NCI-H2227 treated with DMSO at 0.1 percent for 48 hours (cell line): ENCODE data around the gene OLFML2A.

Experiments
- DNase-seq: peaks from one replicate; lab custom pipeline; 2025; lab: John Stamatoyannopoulos, UW

OLFML2A gene

DNA sequence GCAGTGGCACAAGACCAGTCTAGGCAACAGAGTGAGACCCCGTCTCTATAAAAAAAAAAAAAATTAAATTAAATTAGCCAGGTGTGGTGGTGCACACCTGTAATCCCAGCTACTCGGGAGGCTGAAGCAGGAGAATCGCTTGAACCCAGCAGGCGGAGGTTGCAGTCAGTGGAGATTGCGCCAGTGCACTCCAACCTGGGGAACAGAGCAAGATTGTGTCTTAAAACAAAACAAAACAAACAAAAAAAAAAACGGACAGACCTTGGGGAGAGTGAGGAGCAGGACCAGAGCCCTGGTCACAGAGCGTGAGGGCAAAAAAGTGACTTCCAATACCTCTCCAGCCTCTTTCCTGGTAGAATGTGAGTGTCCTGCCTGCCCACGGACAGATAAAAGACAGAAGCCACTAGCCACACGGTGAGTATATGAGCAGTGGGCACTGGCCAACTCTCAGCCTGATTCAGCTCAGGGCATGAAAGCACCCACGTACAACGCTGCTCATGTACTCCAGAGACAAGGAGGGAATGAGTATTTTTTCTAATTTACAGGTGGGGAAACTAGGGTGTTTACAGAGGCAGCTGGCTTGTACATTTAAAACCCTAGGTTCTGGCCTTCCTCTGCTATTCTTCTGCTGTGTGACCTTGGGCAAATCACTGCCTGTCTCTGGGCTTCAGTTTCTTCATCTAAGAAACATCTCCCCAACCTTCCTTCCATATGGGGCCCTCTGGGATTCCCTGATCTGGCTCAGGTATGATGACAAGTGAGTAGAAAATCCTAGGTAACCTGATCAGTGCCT is 1.8 kb downstream of the OLFML2A start:
- no peak for DNase-seq

DNA sequence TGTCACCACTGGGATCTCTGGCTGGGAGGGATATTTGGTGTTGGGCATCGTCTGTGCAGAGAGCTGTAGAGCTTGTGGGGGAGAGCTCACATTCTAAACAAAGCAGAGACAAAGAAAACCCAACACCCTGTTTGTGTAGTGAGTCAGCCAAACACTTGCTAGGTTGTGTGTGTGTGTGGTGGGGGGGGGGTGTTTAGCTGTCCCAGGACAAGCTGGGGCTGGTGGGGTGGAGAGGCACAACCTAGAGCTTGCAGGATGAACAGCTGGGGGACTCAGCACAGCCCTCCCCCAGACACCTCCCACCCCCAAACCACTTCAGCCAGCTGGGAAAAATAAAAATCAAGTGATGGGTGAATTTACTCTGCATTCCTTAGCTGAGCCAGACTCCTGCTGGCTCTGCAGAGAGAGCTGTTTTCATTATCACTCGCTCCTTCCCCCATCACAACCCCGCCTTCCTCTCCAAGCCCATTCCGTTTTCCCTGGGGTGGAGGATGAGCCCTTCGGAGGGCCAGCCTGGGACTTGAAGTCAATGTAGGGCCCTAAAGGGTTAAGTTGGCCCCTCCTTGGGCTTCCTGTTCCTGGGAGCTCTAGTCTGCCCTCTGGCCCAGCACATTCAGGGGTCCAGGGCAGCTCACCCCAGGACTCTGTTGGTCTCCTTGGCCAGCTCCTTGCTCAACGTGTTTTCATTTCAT is 2.6 kb downstream of the OLFML2A start:
- DNase-seq, result no peak

DNA sequence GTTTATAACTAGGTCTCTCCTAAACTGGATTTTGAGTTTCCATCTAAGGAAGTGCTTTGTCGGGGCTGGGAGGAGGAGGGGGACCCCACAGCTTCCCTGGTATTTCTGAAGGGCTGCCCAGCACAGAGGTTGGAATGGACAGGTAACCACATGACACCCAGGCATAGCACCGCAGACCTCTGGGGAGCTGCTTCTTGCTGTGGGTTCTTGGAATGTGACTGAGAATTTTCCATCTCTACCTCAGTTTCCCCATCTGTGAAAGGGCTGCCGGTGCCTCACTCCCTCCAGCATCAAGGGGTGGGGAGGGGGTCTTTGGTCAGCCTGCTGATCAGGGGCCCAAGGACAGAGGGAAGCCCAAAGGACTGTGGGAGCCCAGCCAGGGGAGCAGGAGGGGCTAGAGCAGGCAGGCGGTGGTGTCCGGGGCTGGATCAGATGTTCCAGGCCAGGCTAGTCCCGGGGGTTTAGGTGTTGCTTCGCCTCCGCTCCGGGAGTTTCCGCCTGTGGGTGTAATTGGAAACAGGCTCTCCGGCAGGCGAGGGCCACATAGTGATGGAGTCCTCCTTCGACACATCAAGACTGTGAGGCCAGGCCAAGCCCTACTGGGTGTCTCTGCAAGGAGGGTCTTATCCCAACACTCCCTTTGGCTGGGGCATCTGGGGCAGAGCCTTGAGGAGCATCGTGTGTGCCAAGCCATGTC is 3.3 kb downstream of the OLFML2A start:
- no peak for DNase-seq

DNA sequence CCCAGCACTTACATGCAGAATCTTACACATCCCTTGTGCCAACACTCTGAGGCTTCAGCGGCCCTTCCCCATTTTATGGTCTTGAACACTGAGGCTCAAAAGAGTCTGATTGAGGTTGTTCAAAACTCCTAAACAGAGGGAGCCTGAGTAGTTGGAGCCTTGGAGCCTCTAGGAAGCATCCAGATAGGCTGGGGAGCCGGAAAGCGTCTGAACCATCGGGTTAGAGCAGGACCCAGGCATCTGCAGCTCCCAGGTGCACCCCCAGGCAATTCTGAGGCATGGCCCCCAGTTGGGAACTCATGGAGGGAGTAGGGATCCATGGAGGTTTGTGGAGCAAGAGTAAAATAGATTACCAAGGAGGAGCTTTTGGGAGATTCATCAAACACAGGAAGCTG is 3.8 kb downstream of the OLFML2A start:
- no peak for DNase-seq

DNA sequence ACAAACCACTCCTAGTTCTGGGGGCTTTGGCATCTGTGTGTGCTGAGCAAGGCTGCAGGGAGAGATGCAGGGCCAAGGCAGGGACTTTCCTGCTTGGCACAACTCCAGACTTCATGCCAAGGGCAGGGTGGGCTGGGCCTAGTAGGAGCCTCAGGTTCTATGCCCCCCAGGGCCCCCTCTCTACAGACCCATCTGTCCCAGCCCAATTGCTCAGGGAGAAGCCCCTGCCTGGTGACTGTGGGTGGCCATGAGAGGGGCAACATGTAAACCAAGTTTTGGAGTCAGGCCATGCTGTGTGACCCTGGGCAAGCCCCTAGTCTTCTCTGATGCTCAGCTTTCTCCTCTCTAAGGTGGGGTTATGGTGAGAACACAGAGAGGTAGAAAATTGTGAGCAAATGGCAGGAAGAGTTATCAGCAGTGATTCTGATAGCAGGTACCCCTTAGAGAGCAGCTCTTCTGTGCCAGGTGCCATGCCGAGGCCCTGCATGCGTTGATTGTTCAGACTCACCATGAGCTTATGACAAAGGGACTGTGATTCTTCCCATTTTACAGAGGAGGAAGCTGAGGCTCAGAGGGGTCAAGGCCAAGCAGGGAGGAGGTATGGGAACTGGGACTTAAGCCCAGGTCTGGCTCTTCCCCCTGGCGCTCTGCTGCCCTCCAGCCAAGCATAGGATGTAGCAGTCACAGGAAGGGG is 5.2 kb downstream of the OLFML2A start:
- DNase-seq, result no peak

DNA sequence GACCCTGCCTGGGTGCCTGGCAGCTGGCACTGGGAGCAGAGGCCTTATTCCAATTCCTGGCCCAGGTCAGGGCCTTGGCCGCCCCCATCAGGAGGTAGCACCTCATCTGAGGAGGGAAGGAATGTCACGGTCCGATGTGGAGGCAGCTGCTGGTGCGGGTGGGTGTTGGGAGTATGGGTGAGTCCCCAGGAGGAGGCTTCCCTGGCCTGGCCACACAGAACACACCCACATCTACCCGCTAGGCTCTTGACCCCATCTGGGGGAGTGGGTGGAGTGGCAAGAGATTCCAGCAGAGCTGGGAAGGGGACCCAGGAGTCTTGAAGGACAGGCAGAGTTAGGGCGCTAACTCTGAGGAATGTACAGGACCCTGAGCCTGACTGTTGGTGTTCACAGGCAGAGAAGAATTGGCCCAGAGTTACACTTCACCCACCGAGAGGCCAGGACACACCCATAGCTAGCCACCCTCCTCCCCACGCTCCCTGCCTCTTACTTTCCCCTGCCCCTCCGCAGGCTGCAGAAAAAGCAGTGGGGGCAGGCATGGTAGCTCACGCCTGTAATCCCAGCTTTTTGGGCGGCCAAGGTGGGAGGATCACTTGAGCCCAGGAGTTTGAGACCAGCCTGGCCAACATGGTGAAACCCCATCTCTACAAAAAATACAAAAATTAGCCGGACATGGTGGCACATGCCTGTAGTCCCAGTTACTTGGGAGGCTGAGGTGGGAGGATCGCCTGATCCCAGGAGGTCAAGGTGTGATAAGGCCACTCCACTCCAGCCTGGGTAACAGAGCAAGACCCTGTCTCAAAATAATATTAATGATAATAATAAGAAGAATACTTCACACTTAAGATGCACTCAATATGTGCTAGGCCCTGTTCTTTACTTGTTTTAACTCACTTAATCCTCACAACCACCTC is 6.0 kb downstream of the OLFML2A start:
- DNase-seq, result no peak

DNA sequence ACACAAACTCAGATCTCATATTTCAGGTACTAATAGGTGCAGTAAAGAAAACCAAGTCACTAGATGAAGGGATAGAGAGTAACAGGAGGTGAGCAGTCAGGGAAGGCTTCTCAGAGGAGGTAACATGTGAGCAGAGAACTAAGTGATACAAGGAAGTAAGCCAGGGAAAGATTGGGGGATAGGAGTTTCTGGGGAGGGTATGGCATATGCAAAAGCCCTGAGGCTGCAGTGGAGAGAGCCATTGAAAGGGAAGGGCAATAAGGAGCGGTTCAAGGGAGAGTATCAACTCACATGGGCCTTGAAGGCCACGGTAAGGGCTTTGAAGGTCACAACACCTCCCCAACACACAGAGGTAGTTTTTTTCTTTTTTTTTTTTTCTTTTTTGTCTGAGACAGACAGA is 6.9 kb downstream of the OLFML2A start:
- DNase-seq, result no peak

DNA sequence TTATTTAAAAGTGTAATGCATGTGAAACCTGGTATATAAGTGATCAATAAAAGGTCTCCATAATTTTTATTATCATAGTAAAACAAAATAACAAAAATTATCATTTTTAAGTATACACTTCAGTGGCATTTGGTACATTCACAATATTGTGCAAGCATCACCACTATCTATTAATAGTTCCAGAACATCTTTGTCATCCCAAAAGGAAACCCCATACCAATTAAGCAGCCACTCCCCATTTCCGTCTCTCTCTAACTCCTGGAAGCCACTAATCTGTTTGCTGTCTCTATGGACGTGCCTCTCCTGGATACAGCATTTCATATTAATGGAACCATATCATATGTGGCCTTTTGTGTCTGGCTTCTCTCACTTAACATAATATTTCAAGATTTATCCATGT is 7.6 kb downstream of the OLFML2A start:
- no peak for DNase-seq

DNA sequence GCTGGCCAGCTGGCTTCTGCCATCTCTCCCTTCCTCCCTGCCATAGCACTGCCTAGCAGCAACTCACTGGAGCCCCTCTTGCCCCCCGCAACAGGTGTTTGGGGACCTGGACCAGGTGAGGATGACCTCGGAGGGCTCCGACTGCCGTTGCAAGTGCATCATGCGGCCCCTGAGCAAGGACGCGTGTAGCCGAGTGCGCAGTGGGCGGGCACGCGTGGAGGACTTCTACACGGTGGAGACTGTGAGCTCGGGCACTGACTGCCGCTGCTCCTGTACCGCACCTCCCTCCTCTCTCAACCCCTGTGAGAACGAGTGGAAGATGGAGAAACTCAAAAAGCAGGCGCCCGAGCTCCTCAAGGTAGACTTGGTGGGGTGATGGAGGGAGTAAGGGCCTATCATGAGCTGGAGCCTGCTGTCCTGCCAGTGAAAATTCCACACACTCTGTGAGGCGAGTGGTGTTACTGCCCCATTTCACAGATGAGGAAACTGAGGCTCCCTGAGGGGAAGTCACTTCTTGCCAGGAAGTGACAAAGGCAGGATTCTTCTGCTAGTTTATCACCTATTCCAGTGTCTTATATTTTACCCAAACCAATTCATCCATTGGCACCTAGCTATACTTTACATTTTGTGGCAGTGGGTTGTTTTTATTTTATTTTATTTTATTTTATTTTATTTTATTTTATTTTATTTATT is 10.1 kb downstream of the OLFML2A start:
- DNase-seq, result no peak

DNA sequence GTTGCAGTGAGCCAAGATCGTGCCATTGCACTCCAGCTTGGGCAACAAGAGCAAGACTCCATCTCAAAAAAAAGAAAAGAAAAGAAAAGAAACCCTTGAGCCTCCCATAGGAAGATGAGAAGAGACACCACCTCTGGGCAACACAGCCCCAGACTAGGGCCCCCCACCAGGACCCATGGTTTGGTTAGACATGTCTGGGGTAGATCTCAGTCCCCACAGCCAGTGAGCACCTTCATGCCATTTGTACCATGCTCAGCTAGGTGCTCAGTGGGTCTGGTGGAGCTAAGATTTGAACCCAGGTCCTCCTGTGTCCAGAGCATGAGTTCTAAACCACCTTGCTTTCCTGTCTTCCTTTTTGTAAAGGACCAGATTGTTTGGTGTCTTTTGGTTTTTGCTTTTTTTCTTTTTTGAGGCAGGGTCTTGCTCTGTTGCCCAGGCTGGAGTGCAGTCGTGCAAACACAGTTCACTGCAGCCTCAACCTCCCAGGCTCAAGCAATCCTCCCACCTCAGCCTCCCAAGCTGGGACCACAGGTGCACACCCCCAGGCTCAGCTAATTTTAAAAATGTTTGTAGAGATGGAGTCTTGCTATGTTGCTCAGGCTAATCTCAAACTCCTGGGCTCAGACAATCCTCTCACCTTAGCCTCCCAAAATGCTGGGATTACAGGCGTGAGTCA is 11.7 kb downstream of the OLFML2A start:
- no peak for DNase-seq

DNA sequence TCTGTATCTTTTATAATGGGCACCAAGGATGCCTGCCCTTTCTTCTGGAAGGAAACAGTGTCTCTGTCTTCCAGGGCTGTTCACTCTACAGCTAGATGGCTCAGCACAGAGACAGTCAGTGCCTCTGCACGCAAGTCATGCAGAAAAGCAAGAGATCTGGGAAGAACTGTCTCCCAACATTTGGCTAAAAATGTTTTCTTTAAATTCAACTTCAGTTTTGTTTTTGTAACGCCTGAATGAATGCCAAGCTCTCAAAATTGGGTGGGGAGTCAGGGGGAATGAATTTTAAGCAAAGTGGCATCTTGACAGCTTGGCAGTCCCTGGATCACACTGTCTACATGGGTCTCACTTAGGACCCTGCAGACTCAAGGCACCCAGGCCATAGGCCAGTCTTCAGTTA is 12.6 kb downstream of the OLFML2A start:
- no peak for DNase-seq

DNA sequence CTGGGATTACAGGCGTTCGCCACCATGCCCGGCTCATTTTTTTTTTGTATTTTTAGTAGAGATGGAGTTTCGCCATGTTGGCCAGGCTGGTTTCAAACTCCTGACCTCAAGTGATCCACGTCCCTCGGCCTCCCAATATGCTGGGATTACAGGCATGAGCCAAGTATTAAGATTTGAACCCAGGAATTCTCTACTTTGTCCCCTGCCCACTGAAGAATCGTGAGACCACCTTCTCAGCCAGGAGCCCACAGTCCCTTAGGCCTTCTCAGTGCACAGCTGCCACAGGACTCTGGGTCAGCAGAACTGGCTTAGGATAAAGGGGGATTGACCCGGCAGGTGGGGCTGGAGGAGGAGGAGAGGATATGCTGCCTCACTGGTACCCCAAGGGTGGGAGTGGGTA is 13.4 kb downstream of the OLFML2A start:
- DNase-seq, result no peak

DNA sequence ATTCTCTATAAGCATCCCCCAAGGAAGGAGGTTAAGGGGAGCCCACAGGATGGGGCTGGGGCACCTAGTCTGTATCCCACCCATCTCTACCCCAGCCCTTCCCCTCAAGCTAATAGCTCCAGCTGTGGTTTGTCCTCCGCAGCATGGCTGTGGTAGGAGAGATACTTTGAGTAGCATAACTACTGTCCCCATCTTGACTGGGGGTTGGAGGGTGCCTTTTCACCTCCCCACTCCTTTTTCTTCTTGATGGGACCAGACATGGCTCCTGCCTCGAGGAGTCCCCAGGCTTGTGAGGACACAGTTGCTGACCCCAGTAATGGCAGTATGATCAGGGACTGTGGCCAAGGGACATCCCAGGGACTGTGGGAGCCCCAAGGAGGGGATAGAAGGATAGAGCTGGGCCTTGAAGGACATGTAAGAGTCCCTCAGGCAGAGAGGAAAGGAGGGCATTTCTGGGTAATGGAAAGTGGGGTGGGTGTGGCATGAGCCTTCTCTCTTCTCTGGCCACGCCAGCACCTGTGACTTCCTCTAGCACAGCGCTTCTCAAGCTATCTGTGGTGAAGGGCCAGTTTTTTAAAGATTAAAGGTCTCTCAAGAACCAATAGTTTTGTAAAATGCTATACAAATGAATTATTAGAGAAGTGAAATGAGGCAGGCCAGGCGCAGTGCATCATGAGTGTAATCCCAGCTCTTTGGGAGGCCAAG is 14.0 kb downstream of the OLFML2A start:
- no peak for DNase-seq

DNA sequence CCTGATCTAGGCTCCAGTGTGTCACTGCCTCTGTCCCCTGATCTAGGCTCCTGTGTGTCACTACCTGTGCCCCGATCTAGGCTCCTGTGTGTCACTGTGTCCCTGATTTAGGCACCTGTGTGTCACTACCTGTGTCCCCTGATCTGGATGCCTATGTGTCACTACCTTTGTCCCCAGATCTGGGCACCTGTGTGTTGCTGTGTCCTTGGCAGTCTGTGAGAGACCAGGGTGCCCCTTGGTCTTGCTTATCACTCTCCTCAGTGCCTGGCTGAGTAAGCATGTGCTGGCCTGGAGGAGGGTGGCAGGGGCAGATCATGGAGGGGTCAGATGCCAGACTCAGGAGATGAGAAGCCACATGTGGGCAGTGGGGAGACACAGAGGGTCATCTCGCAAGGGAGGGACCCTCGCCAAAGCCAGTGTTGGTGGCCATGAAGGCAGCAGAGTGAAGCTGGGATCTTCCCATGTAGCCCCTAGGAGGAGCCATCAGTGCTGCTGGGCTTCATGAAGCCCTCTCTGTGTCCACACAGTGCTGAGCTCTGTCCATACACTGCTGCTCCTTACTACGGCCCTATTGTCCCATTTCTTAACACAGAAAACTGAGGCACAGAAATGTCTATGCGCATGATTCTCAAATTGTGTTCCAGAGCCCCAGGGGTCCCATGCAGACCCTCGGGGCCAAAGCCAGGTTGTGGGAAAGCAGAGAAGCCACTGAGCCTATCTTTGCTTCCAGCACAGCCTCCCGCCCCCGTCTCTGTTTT is 15.5 kb downstream of the OLFML2A start:
- DNase-seq, result no peak

DNA sequence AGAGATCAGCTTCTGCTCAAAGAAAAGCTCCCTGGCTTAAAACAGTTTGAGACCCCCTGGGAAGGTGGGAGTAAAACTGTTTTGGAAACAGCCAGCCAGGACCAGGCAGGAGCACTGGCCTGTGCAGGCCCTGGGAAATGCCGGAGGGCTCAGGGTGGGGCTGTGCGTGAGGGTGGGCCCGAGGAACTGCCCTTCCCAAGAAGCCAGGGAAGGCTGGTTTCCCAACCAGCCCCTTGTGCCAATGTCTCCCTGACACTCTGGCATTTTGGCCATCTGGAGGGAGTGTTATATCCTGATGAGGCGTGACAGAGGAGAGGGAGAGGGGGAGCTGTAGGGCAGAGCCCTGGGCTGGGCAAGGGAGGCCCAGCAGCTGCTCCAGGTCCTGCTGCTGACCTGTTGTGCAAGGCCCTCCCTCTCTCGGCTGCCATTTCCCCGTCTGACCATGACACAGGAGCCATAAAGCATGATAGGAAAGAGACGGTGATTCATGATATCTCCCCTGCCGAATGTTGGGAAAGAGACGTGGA is 16.1 kb downstream of the OLFML2A start:
- no peak for DNase-seq

DNA sequence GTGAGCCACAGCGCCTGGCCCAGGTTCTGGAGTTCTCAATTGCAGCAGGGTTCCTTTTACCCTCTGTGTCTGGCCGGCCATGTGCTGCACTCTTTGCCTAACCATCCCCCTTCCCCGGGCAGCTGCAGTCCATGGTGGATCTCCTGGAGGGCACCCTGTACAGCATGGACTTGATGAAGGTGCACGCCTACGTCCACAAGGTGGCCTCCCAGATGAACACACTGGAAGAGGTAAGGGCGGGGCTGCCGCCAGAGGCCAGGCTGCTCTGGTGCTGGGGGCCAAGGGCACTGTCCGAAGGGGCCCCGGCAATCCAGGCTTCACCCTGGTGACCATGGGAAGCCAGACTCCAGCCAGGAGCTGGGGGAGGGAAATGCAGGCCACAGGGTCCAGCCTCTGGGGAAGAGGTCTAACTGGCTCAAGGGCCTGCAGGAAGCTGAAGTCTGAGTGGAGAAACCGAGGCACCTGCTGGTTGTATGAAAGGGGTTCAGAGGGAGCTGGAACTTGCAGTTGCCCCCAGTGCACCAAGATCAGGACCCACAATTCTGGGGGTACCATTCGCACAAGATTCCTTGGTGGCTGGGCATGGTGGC is 18.1 kb downstream of the OLFML2A start:
- DNase-seq, result no peak

DNA sequence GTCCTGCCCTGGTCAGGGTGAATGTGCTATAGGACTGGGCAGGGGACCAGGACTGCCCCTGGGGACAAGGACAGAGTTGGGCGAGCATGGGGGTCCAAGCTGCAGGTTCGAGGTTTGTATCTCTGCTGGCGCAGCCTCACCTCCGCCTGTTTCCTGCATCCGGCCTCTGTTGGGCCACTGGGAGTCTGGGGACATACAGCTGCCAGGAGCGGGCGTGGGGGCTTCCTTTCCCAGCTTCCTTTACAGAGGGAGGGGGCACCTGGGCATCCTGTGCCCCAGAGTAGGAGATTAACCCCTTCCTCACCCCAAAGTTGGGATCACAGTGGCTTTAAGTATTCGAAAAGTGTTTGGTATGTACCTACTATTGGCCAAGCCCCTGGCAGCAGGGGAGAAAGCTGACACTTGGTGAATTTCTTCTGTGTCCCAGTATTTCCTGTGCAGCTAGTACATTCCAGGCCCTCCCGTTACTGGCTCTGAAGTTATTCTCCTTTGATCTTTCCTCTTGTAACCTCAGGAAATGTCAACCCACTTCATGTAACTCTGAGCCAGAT is 19.0 kb downstream of the OLFML2A start:
- no peak for DNase-seq
